HG02588 (cell line): ENCODE results near the gene SNED1.

ENCODE experiments used
- ATAC-seq: cut with Tn5 transposase; IDR thresholded peaks from one replicate; pipeline ENCODE4 v1.9.1; 2021; ENCODE audit warnings: mild to moderate bottlenecking, moderate library complexity; ENCODE audit not compliant: unreplicated experiment

SNED1 gene

DNA sequence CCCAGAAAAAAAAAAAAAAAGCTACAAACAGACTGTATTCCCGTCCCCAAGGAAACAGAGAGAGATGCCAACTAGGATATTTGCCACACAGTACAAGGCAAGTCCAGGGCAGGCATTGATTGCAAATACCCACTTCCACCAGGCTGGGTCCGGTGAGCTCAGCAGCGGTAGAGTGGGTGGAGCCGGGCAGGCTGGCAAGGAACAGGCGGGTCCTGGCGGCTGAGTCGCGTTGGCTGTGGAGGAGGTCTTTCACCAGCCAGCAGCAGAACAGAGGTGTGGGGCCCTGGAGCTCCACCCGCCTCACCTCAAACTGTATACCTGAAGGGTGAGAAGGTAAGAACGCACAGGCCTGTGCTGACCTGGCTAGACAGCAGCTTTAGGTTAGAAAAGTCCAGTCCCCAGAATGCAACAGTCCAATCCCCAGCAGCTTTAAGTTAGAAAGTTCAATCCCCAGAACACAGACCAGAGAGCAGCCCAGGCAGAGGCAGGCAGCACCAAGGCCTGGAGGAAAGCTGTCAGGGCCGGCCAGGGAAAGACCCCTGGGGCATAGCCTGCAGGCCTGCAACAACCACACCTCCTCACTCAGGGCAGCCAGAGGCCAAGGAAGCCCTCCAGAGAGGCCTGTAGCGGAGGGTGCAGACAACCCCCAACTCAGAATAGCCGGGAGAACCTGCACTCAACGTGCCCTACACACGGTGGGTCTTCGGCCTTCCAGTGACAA lies 125.6 kb downstream of the SNED1 start:
- no peak for ATAC-seq

DNA sequence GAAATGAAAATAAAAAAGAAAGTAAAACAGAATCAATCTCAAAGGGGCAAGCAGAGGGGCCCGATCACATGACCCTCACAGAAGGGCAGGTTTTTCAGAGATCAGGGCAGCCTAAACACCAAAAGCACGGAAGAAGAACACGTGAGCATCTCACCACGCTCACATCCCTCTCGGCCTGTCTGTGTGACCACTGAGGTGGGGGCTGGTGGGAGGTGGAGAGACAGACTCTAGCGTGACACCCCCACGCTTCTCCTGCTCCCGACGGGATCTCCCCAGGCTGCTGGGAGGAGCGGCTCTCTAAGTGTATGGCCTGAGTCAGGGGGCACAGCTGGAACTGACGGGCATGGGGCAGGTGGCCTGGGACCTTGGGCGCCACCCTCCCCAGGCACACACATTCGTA lies 127.2 kb downstream of the SNED1 start:
- ATAC-seq = no peak

DNA sequence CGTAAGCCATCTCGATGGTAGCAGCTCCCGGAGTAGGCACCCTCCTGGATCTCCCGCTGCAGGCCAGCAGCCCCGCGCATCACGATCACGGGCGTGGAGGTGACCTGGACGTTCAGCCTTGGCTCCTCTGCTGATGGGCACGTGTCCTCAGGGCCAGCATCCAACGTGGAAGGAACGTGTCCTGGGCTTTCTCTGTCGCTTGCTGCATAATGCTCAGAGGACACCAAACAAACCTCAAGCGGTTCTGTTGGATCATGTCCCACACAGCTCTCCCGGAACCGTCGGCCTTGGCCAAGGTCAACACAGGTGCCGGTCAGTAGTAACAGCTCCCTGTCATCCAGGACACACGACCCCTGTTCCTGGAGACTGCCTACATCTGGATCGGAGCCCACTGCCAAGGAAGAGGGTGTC lies 127.8 kb downstream of the SNED1 start:
- no peak for ATAC-seq

DNA sequence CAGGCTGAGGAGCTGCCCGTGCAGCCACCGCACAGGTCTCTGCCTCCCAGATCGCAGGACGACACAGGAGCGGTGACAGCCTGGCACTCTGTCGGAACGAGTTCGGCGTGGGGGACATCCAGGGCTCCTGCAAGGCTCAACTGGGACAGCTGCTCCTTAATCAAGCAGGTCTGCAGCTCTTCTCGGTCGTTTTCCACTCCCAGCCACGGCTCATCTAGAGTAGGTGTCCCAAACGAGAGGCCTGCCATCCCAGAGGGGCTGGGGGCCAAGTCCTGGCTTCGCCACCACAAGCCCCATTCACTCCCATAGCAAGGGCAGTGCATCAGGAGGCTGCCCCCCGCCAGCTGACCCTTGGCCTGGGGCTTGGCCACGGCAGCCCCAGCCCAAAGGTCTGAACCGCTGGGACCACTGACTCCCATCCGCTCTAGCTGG lies 128.4 kb downstream of the SNED1 start:
- ATAC-seq = no peak

DNA sequence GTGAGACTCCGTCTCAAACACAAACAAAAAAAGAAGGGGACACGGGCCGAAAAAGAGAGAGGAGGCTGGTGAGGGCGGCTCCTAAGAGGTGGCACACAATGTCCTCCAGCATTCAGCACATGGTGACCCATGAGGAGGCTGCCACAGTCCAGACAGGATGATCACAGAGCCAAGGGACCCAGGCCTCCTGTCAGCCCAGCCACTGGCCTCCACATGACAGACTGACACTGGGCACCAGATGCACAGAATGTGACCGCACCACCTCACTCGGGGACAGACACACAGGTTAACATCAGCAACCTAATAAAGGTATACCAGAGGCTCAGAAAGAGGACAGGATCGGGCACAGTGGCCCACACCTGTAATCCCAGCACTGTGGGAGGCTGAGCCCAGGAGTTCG lies 129.8 kb downstream of the SNED1 start:
- no peak for ATAC-seq

DNA sequence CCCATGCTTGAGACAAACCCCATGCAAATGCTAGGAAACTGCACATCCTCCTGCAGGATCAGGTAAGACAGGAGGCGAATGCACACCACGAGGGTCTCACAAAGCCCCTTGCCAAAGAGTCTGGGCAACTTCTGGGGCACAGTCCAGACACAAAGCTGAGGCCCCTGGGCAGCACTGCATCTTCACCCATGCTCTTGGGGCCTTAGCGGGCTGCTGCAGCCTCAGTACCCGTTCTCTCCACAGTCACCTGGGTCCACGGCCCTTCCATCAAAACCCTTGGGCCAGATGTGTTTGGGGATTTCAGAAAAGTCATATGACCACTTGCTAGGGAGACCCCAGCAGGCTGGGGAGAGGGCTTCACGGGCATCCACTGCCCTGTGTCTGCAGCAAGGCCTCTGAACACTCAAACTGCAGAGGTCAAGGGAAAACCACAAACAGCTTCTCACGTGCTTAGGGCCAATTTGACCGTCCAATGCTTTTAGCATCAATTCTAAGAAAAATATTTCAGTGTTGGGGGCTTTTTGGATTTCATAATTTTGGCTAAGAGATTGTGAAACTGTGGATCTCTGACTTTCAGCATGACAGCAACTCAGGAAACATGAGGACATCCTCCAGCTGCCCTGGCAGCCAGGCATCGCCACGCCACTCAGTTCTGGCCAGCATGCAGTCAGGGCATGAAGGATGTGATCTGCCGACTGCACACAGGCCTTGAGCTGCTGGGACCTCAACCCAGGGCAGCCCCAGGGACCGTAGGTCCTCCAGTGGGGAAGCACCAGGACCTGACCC lies 130.9 kb downstream of the SNED1 start:
- ATAC-seq = no peak

DNA sequence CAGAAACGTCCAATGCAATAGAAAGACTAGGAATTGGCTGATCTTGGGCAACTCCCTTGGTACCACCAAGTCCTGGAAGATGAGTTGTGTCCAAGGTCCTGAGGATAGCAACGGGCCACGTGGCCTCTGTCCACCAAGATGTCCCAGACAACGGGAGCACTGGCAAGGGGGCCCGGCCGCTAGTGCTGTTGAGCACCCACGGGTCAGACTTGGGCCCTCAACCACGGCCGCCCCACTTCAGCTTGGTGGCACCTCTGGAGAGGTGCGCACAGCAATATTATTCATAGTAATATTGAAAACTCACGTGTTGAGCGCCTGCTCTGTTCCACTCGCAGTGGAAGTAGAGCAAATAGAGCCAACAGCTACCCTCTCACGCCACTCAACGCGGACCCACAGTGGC lies 131.9 kb downstream of the SNED1 start:
- ATAC-seq = no peak

DNA sequence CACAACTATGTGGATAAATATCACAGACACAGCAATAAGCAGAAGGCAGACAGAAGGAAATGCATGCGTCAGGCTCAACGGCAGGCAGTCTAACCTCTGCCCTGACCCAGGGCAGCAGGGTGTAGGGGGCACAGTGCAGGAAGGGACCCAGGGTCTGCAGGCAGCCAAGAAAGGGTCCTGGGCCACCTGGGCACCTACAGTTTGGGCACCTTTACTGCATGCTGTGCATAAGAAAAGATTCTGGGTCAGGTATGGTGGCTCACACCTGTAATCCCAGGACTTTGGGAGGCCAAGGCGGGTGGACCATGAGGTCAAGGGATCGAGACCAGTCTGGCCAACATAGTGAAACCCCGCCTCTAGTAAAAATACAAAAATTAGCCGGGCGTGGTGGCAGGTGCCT lies 133.1 kb downstream of the SNED1 start:
- no peak for ATAC-seq

DNA sequence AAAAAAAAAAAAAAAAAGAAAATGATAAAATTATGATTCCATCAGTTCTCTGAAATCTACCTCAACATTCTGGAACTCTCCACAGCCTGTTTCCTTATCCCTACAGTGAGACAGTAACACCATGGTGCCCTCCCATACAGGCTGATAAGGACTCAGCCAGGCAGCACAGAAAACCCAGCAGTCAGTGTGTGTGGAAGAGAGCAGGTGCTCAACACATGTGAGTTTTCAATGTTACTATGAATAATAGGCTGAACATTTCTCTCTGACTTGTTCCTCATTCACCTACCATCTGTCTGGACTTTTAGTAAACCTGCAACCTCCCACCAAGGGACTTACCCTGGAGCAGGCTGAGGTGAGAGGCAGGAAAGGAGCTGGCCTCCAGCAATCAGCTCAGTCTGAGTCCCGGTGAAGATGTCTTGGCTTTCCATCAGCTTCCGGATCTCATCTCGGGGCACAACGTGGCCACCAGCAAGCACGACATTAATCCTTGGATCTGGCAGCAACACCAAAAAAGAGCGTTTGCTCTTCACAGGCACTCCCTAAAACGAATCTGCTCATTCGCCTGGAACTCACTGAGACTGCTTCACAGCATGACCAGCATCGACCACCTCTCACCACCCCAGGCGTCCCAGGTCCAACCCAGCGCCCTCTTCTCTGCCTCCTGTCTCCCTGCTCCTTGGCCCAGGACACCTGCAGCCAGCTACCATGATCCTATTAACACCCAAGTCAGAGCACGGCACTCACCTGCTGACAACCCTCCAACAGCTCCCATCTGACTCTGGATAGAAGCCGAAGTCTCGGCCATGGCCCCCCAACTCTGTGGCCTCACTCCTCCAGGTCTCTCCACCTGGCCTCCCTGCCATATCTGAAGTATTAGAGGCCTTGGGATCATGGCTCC lies 134.4 kb downstream of the SNED1 start:
- ATAC-seq = no peak

DNA sequence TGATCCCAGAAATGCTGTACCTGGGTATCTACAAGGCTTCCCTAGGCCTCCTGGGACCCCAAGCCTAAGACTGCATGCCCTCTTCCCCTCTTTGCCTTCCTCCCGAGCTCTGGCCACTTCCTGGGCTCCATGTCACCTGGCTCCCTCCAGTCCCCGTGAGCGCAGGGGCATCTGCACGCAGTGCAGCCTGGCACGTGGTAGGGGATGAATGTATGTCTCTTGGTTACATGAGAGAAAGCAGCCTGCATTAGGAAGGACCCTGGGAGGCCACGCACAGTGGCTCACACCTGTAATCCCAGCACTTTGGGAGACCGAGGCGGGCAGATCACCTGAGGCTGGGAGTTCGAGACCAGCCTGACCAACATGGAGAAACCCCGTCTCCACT lies 135.0 kb downstream of the SNED1 start:
- ATAC-seq = no peak

DNA sequence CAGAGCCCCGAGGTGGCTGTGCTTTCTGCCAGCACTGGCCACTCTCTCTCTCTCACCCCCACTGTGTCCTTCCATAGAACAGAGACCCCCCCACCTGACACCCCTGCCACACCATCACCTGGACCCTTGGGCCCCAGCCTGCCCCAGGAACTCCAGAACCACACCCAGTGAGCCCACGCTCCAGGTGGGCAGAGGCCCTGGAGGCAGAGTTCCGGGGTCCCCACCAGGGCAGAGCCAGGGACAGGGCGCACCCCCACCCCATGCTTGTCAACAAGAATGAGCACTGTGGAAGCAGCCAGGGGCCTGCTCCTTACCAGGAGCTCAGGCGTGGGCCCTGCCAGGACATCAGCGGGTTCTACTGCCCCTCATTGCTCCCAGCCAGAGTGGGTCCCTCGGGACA lies 136.3 kb downstream of the SNED1 start:
- no peak for ATAC-seq

DNA sequence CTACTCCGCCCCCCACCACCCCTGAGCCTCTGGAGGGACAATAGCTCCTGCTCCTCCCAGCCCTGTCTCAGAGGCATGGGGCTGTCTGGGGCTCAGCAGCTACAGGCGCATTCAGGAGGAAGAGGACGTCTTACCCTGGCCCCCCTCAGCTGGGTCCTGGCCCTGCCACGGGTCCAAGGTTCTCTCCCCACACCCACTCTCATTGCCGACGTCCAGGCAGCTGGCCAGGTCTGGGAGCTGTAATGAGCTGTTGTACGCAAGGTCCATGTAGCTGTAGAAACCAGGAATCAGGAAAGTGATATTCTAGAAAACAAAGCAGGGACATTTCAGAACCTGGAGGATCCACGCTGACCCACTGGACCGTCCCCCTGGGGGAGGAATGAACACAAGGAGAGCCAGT lies 137.3 kb downstream of the SNED1 start:
- no peak for ATAC-seq

DNA sequence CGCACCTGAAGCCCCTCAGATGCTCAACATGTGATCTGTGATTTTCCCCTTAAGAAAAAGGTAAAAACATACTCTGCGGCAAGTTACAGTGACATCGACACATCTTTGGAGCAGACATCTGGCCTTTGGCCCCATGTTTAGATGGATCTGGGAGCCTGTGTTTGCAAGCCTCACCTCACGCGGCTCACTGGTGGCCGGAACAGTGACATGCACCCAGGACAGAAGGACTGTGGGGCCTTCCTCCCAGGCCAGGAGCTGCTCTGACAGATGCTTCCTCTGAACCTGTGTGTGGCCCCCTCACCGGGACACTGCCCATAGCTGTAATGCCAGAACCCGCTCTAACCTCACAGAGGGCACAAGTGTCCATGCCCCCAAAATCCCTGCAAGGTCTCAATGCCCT lies 137.8 kb downstream of the SNED1 start:
- ATAC-seq = no peak

DNA sequence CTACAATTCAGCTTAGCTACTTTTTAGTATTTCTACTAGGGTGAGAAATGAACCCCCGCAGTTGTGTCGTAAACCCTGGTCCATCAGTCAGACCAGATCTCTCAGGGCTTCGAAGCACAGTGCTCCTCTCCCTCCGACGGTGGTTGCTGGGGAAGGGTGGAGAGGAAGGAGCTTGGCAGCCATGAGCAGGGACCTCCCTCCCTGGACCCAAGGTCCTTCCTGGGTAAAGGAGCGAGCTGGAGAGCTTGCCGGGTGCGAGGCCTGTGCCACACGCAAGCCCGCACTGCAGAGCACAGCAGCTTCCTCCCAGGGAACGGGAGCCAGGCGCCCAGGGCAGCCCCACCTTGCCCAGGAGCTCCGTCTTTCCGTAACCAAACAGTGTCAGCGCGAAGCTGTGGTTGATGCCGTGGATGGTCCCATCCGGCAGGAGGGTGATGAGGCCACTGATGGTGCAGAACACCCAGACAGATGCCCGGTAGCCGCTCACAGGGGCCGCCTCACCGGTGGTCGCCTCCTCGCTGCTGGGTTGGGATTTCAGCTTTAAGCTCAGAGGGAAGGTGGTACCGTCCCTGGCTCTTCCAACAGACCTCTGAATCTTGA lies 138.3 kb downstream of the SNED1 start:
- no peak for ATAC-seq

DNA sequence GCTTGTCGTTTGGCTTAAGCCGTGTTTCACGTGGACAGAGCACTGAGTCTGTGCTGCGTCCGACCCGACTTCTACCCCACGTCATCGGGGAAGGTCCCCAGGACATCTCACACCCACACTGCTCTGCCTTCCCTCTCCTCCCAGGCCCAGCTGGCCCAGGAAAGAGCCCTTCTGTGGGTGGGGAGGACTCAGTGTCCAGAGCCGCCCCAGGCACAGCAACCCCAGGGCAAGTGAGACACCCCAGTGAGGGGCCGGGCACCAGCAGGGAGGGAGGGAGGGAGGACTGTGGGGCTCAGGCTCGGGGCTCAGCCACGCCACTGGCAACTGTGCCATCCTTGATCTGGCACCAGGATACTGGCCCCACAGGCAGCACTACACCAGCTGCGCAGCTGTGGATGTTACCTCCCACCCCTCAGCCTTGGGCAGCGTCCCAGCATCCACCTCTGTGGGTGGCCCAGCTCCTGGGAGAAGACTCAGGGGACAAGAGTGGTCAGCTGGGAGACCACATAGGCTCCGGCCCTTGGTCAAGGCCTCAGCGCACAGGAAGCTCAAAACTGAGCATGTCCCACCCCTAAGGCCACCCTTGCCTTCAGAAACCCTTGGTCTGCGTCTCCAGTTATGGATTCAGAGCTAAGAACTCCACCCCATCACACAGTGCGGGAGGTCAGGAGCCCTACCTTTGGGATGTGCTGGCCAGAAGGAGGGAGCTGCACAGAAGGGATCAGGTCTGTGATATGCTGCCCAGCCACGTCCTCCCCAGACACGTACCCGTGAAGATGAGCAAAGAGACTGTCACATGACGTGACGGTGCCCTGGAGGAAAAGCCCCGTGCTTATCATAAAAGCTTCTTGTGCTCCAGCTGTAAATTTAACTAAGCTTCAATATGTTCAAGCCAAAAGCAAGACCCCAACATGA lies 139.1 kb downstream of the SNED1 start:
- ATAC-seq = no peak

DNA sequence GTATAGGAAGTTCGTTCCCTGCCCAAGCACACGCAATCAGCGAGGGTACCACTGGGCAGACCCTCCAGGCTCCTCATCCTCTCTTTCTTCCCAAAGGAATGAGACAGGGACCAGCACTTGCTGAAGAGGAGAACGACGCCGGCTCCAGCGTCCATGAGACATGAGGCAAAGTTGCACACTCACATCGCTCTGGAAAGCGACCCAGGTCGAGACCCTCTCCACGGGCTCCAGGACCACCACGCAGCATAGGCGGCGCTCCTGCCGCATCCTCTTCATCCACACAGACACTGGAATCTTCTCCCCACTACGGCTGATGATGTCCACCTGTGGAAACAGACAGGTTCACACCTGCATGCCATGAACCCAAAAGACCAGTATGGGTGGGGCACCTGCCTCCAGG lies 140.1 kb downstream of the SNED1 start:
- ATAC-seq = no peak

DNA sequence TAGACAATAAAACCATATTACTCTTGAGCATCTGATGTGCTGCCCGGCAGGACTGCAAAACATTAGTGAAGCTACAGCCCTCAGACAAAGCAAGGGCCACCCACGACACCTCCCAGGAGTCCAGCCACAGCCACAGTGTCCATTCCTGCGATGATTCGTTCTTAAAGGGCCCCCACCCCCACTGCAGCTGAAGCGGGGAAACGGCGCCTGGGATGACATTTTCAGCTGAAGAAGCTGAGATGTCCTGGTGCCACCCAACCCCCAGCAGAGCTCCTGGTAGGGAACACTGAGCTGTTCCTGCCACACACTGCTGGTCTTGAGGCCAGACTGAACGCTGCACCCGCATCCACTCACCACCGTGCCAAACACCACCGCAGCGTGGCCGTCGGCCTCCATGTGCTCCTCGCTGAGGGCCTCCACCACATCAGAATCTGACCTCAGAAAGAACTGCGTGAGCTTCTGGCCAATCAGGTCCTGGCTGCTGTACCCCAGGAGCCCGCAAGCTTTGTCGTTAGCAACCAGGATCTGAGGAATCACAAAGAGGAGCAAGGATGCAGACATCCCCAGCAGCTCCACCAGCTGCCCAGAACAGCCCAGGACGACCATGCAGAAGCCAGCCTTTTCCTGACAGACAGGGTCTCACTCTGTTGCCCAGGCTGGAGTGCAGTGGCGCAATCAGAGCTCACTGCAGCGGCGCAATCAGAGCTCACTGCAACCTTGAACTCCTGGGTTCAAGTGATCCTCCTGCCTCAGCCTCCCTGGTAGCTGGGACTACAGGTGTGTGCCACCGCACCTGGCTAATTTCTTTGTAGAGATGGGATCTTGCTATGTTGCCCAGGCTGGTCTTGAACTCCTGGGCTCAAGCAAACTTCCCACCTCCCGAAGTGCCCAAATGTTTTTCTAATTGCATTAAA lies 141.4 kb downstream of the SNED1 start:
- ATAC-seq = no peak

DNA sequence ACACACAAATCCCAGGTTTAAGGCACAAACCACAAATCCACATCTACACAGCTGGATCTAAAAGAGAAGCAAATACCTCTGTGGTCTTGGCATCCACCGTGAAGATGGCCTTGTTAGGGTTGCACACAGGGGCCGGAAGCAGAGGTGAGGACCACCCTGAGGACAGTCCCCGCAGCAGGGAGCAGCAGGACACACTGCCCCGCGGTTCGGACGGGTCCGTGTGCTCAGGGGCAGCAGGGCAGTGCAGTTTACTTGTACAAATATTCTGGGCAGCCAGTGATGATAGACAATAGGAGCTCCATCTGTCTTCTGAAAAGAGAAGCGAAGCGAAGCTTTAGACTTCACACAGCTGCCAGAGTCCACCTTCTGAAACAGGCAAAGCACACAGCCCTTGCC lies 142.0 kb downstream of the SNED1 start:
- no peak for ATAC-seq

DNA sequence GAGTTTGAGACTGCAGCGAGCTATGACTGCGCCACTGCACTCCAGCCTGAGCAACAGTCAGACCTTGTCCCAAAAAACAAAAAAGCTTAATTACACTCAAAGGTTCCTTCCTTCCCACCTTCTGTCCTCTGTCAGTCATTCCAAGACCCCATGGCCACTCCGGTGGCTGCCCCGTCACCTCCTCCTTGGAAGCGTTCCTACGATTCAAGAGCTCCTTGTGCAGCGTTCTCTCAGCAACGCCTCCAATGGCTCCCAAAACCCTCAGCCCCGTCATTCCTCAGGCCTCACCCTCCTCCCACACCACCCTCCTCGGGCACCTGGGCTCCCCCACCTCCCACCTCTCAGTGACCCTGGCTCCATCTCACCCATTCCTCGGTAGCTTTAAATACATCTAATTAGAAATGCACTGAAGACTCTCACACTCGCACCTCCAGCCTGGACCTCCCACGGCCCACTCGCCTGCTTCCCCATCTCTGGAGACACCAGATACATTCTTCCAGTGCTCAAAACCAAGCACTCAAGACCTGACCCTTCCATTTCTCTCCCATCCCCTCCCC lies 142.9 kb downstream of the SNED1 start:
- no peak for ATAC-seq
